Breast epithelium (tissue), 3 donors: ENCODE data around the gene TTC12.

ENCODE experiments used
- CTCF ChIP-seq, 3 donors: fragments of 450-650 bp; IDR thresholded peaks; one replicate each; pipeline ENCODE4 v1.5.1; 2016 to 2017; ENCODE audit warnings: antibody characterized with exemption in 3 of 3, mild to moderate bottlenecking in 3 of 3, moderate library complexity in 3 of 3
- POLR2A ChIP-seq: fragments of 450-650 bp; IDR thresholded peaks from one replicate; pipeline ENCODE4 v1.6.1; 2016; ENCODE audit warnings: antibody characterized with exemption, mild to moderate bottlenecking, moderate library complexity
- POLR2AphosphoS5 ChIP-seq, 3 donors: sonication (generic); formaldehyde crosslinking; IDR thresholded peaks; one replicate each; pipeline ENCODE4 v1.6.1; 2017; ENCODE audit warnings: antibody characterized with exemption in 3 of 3

- no peak for TF ChIP-seq POLR2A
- no peak for TF ChIP-seq CTCF (IDR thresholded peaks at IDR 0.05)
- no peak for TF ChIP-seq POLR2AphosphoS5 (IDR thresholded peaks at IDR 0.05)
Observed at GRCh38 chr11:113377681-113378412, 63.5 kb downstream of the TTC12 start.
